Stimulated activated naive CD4-positive, alpha-beta T cell treated with Interleukin-2 at 50 U/mL for 16 hours (primary cell): ENCODE data around the gene ZNF500.

Source experiments
- DNase-seq: peaks from one replicate; lab custom pipeline; 2025; lab: John Stamatoyannopoulos, UW

Gene ZNF500

DNA sequence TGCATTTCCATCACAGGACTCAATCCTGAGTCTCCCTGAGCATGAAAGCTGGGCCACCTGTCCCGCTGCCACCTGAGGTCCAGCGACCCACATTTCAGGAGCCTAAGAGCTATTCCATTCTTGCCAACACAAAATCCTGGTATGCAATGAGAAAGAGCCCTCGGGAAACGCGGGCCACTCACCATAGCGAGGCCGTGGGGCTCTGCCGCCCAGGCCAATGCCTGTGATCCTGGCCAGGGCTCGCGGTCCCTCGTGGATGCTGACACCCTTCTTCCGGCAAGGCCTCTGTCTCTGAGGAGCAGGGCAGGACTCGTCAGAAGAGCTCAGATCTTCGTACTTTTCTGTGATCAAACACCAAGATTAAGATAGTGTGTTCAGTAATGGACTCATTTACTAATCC is 62.0 kb downstream of the ZNF500 start:
- DNase-seq = no peak

DNA sequence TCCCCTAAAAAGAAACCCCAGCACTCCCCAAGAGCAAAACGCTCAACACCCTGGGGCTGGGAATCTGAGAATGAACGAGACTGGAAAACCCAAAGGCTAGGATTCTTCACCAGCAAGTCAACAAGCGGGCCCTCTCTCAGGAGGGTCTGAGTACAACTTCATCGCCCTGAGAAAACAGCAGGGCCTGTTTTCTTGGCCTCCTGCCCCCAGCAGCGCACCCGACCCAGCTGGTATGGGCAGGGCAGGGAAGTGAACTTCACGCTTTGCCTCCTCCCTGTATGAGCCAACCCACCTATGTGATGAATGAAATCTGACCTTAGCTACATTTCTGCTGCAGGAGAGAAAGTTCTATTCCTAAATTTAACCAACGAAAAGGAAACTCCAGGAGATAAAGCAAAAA is 62.5 kb downstream of the ZNF500 start:
- no peak for DNase-seq

DNA sequence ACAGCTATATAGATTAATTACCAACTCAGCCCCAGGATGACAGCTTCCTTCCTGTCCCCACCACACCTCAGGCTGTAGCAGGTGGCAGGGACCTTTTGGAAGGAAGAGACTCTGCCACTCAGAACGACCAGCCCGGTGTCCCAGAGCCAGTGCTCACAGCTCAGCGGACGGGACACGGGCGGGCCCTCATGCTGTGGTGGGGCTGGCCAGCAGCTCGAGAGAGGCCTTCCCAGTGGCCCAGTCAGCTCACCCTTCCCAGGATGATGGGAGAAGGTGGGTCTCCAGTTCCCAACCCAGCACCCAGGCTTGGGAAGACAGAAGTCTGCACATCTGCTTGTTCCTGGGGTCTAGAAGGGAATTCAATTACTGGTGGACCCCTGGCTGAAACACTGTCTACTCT is 63.1 kb downstream of the ZNF500 start:
- DNase-seq = no peak

DNA sequence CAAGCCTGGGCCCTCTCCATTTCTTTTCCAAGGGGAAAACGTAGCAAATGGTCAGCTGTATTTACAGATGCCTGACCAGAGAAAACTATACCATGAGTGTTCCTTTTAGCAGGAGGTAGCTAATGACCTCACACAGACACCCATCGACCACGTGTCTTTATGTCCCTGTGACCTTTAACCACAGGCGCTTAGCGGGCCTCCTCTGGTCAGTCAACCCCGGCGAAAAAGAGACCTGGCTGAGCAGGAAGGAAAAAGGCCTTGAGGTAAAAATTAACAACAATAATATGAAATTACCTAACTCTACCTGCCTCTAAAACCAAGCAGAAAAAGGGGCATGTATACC is 64.5 kb downstream of the ZNF500 start:
- no peak for DNase-seq

DNA sequence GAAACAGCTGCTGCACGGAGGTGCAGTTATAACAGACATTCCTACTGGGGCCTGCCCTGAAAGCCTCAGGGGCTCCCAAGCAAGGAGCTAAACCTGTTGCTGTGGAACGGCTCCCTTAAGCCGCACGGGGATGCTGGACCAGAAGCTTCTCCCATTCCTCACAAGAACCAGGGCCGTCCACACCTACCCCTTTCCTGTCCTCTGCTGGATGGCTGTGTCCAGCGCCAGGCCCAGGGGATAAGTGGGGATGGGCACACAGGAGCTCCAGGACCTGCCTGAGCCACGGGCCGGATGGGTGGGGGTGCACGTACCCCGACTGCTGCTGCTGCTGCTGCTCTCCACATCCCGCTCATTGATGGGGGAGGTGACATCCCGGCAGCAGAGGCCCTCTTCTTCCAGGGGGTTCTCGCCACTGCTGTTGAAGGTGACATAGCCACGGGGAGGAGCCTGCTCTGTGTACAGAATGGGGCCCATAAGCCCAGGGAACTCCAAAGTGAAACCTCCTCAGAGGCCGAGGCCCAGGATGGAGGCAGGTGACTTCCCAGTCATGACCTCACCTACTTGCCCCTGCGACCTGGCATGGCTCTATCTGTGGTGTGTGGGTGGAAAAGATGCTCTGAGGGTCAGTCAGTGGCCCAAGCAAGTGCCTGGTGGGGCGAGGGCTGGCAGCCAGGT is 65.0 kb downstream of the ZNF500 start:
- DNase-seq = no peak

DNA sequence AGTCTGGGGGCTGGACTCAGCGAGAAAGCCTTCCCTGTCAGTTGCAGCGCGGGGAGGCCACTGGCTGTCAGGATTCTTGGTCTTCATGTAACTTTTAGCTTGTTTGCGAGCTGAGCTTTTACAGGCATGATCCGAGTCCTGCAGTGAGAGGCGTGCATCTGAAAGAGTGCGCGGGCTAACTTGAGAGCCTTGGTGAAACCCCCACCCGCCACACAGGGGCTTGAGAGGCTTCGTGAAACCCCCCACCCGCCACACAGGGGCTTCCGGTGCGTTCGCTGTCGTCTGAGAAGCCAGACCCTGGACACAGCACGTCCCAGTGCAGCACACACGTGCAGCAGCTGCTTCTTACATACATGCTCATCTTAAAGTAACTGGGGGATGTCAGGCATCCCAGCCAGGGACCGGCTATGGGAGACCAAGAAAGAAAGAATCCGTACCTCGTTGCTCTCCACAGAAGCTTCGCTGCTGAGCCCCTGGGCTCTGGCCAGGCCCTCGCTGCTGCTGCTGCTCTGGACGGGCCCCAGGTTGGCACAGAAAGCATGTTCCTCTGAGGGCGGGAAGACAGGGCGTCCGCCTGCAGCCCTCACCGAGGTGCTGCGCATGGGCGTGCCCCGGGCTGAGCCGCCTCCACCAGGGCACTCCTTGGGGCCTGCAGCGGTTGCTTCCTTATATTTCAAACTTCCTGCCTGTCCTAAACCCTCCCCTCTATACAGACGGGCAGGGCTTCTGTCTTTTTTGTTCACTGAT is 65.8 kb downstream of the ZNF500 start:
- DNase-seq = no peak

DNA sequence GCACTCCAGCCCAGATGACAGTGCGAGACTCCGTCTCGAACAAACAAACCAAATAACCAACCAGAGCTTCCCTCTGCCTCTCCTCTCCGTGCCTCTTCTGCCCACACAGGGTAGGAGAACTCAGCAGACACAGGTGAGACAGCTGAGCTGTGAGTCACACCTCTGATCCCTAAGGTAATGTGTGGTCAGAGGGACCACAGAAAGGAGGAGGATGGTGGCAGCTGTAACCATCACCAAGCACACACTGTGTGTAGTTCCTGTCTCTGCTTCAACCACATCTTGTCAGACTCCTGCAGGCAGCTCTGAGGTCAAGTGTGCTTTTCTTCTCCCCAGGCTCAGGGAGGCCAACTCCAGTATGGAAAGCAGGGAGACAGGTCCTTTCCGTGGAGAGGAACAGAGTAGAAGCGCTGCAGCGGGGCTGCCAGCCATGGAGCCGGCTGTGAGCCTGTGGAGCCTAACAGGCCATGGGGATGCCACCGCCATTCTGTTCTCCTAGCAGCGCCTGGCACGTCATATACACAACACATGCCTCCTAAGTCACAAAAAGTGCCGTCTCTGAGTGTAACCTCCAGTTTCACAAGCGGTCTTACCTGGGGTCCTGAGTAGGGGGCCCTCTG is 66.5 kb downstream of the ZNF500 start:
- DNase-seq = no peak

DNA sequence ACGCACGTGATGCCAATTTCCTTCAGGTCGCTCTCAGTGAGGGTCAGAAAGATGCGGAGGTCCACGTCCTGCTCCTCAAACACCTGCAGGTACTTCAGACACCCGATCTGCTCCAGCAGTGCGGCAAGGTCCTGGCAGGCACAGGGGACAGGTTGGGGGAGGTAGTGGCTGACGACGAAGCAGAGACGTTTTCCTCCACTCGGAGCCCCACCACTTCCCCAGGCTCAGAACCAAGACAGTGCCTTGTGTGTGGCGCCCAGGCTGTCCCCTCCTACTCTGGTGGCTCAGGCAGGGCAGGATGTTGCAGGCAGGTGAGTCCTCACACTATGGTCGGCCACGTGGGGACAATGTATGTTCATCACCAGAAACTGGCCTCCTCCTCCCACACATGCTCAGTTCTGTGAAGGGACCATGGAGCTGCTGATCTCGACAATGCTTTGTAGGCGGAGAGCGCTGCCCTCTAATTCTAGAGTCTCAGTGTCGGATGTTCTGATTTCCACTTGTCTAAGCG is 67.9 kb downstream of the ZNF500 start:
- no peak for DNase-seq

DNA sequence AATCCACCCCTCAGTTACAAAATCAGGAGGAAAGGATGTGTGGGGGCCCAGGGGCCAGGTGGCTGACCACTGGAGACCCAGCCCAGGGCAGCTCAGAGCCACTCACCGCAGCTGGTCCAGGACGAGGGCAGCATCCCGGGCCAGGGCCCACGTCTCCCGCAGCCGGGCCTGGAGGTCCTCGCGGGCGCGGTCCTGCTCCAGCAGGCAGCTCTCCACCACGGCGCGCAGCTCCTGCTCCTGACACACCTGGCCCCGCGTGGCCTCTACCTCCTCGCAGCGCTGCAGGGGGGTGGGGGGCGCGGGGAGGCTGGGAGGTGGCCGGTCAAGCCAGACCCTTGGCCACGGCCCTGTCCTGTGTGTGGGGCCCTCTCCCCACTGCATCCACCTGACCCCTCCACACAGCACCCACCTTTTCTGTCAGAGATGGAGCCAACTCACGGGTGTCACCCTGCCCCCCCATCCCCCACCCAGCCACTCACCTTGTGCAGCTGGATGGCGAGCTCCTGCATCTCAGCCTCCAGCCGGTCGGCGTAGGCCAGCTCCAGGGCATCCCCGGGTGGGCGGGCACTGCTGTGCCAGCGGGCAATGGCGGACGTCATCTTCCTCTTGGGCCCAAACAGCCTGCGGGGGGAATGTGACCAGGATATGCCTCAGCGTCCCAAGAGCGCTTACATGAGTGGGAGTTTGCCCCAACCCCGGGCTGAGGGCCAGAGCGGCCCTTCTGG is 68.5 kb downstream of the ZNF500 start:
- DNase-seq = no peak
